ENCODE measurements around the gene ADH6.
"Not testable (repeated sequence)": the region's sequence is repeated elsewhere in the genome, so short reads cannot be mapped to it uniquely, and the experiment has no call there.

The ADH6 gene

GRCh38 chr4:99219072-99219471 lies at the start of gene ADH6:
ADH6 (minus strand) TSS chr4:99219246; CDS start chr4:99219152, 94 bp downstream.
- no peak for DNase-seq

DNA sequence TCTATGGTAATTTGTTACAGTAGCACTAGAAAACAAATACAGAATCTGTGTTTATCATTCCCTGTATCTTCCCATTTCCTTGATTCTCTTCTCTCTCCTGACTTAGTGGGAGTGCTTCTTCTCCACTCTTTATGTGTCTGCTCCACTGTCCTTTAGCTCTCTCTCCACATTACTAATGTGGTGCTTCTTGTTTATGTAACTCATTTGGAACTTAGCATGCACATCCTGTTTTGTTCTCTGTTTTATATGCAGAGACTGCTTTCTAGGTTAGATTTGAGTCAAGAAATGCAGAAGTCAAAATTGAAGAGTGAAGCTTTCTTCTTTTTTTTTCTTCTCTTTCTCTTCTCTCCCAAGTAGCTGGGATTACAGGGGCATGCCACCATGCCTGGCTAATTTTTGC lies 45.9 kb upstream of the ADH6 start:
- DNase-seq: no peak

DNA sequence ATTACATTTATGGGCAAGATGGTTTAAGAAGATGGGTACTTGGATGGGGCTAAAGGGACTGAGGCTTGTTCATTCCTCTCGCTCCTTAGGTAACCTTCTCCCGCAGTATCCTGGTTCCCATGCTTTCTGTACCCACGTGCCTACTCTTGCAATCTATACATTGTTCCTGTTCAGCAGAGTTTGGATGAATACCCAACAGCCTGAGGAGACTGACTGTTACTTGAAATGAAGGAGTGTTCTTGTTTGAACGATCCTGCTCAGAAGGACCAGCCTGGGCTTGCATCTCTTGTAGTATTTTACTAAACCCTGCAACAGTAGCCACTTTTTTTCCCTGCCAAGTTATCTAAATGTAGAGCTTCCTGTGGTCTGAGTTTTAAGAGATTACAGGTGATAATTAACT lies 33.7 kb upstream of the ADH6 start:
- no peak for DNase-seq

- no peak for DNase-seq
Measured at GRCh38 chr4:99248714-99249113, 29.7 kb upstream of the ADH6 start.

- DNase-seq: no peak
Measured at GRCh38 chr4:99235955-99236354, 16.9 kb upstream of the ADH6 start.

DNA sequence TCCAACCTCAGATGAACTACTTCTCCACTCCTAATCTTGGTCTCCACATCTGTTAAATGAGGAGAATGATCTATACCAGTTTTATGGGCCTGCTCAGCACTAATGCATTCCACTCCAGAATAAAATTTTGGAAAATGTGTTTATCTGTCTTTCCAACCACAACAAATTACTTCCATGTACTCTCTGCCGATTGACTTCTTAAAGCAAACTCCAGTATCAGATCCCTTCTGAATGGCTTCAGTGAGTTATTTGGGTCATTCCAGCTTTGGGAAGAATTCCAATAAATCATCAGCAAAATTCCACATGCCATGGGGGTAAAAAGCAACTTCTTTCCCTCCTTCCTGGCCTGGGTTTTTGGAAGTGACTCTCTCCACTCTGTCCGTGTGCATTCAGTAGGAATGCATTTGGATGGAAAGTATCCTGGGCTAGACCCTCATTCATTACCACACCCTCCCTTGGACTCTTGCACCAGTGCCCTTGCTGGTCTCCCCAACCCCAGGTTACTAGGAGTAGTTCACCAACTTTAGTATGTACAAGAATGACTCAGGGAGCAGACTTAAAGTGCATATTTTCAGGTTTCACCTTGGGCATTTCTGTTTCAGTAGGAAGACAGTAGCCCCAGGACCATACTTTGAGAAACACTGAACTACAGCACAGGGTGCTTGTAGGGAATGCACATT lies 15.4 kb upstream of the ADH6 start:
- no peak for DNase-seq

GRCh38 chr4:99233397-99233796 lies 14.4 kb upstream of the ADH6 start:
- not testable (repeated sequence) for DNase-seq

DNA sequence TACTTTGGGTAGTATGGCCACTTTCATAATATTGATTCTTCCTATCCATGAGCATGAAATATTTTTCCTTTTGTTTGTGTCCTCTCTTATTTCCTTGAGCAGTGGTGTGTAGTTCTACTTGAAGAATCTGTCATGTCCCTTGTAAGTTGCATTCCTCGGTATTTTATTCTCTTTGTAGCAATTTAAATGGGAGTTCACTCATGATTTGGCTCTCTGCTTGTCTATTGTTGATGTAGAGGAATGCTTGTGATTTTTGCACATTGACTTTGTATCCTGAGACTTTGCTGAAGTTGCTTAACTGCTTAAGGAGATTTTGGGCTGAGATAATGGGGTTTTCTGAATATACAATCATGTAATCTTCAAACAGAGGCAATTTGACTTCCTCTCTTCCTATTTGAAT lies 9.7 kb upstream of the ADH6 start:
- not testable (repeated sequence) for DNase-seq

DNA sequence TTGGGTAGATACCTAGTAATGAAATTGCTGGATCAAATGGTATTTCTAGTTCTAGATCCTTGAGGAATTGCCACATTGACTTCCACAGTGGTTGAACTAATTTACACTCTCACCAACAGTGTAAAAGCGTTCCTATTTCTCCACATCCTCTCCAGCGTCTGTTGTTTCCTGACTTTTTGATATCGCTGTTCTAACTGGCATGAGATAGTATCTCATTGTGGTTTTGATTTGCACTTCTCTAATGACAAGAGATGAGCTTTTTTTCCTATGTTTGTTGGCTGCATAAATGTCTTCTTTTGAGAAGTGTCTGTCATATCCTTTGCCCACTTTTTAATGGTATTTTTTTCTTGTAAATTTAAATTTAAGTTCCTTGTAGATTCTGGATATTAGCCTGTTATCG lies 8.6 kb upstream of the ADH6 start:
- DNase-seq: not testable (repeated sequence)

DNA sequence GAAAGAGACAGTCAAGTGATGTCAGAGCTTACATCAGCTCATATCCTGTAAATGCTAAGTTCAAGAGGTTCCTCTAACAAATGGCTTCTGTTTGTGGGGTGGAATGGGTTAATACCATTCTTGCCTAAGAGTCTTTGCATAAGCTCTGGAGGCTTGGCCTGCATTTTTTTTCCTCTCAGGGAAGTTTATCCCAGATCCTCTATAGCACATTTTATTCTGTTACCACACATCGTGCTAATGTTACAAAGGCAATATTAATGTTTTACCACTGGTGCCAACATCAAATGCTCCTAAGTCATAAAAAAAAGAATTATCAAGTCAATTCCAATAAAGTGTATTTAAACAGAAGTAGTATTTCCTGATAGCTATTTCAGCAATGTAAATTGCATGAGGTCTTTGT lies 2.9 kb upstream of the ADH6 start:
- no peak for DNase-seq

DNA sequence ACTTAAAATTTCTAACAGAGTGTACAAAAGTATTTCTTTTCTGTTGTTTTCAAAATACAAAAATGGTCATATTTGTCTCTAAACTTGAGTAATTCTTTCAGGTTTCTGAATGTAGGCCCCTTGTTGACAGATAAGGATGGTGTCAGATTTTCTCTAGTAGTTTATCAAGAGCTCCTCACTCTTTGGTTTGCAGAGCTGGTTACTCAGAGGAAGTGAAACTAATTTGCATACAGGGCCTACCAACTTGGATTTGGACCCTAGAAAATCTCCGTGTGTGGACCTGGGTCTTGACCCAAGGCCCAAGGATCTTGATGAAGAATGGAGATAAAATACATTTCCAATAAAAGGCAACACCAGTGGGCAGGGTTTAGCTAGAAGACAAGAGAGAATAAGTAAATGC lies 433 bp upstream of the ADH6 start:
- DNase-seq: no peak

GRCh38 chr4:99215521-99215920 lies 3.5 kb downstream of the ADH6 start:
- no peak for DNase-seq

DNA sequence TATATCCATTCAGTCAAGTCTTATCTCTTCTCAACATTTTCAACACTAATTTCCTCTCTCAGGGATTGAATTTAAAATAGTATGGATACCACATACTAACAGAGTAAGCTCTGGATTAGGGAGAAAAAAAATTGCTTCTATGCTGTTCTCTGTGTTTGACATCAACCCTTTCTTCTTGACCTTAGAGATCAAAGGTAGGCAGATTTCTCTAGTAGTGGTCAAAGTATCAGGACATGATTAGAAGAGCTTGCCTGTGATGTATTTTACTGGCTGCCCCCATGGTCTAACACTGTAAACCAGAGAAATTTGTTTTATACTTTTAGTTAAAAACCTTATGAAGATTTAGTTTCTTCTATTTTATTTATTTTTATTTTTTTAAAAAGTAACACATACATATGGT lies 8.3 kb downstream of the ADH6 start:
- no peak for DNase-seq

- no peak for DNase-seq
Measured at GRCh38 chr4:99209671-99210070, 9.4 kb downstream of the ADH6 start.

DNA sequence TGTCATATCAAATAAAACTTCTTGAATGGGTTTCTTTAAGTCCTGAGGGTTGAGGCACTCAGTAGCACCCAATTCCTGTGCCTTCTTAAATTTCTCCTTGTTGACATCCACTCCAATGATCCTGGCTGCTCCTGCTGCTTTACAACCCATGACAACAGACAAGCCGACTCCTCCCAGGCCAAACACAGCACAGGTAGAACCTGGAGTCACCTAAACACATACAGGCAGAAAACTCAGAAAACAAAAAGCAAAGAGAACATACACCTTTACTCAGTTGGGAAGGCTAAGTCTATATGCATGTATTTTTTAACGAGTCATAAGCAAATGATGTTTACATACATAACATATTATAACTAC lies 10.3 kb downstream of the ADH6 start:
- no peak for DNase-seq

DNA sequence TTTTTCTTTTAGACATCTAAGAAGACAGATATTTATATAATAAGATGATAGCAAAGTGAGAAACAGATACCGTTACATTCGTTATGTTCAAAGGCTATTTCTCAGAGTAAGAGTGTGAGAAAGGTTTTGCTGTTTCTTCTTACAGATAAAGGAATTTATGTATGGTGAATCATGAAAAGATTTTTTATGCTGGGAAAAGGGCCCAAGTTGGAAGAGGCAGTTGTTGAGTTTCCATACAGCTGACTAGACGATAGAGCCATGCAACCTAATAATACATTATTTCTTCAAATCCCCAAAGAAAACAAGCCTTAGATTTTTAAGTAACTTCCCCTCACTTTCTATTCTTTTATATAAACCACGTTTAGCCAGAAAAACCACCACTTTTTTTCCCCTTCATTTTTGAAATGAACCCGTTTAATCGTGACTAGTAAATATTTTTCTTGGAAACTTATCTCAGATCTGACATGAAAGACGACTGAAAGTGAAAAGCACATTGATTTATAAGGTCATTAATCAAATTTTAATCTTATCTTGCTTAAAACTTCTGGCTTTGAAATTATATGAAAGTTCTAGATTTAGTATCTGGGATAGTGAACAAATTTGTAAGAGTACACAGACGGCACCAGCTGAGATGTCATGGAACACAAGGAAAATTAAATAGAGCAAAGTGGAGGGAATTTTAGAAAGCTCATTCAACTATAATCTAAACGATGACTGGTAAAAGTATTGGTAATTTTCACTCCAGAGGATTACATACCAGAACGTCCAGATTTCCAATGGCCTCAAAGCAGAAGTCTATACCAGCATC lies 10.9 kb downstream of the ADH6 start:
- no peak for DNase-seq

DNA sequence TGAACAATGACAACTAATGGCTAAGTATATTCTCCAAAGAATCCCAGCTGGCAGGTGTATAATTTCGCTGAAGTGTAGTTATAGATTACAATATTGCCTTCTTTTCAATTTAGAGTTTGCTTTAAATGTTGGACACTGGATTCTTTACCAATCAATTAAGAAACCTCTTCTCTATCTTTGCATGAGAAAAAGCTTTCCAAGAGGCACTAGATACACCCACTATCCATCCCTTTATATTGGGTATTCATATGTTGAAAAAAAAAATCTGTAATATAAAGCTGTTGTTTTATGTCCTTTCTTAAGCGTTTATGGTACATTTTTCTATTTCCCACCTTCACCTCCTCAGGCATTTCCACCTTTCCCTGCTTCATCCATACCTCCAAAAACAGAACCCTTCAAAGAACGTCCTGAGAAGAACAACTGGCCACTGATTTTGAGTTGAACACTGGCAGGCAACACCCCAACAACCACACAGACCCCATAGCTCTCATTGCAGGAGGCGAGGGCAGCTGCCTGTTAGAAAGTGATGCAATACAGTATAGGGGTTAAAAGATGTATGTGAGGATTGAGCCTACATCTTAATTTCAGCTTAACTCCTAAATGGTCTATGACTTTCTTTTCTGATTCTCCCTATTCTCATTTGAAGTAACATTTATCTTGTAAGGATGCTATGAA lies 11.8 kb downstream of the ADH6 start:
- DNase-seq: no peak

GRCh38 chr4:99205153-99205979 lies 13.7 kb downstream of the ADH6 start:
- no peak for DNase-seq

DNA sequence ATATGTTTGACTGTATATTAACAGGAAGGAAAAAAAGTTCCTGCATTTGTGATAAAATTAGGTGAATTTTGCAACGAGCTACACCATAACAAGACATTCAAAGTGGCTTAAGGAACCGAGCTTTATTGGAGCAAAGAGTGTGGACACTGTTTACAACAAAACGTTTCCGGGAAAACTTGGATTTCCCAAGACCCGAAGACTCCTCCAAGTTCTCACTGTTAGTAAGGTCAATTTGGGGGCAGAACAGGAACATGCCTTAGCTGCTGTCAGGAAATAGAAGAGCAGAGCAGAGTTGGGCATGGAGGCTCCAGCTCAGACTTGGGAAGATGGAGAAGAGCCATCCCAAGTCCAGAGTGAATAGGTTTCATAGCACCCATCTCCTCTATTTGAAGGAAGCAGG lies 16.5 kb downstream of the ADH6 start:
- DNase-seq: no peak

DNA sequence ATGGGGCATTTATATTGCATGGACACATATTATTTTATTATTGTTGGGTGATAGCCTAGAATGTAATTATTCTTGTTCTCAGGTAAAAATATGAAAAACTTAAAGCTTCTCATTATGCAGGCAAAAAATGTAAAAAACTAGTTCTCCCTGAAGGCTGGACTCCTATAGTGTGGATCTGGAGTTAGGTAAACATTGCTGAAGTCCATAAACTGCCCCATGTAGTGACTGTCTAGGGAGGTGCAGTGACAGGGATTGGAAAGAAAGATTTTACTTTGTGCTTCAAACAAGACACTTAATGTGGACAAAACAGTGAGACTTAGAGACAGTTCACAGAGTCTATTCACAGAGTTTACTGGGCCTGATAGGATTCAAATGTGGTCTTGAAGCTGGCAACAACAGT lies 17.0 kb downstream of the ADH6 start:
- DNase-seq: no peak

DNA sequence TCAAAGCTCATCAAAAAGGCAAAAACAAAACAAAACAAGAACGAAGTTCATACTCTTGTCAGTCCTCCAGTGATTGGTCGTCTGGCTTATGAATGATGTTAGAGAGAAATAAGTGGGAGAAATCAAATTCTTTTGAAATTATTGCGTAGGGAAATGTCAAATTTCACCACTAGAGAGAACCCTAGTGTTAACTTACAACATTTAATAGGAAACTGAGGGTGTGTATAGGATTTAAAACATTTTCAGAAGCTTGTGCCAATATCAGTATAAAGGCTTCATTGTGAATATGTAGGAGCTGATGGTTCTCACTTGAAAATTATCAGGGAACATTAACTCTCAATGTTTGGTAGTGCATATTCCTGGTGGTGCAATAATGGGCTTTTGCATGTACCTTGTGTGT lies 17.4 kb downstream of the ADH6 start:
- no peak for DNase-seq

- DNase-seq: no peak
Measured at GRCh38 chr4:99200138-99200537, 18.9 kb downstream of the ADH6 start.

DNA sequence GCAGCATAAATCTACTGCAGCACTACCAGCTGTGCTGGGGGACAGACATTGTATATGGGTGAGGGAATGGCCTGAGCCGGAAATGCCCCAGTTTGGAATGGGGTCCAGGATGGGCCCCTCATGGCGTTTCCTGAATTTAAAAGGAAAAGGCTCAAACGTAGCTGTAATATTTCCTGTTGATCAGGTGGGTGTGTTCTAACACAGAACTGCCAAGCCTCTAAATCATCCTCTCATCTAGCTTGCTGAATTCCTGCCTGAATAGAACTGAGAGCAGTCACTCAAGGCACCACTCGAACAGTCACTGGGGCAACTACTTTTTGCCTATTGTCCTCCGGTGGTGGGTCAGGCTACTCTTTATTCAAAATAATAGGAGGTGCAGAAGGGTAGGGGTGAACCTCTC lies 28.7 kb downstream of the ADH6 start:
- DNase-seq: no peak

Data from CD4-positive, alpha-beta T cell treated with Interleukin-15 for 1 hour (primary cell).